GM21717 (cell line): ENCODE data around the gene RSRC1.
A peak's percentile ranks its signal among the peaks of the same experiment; 100 is the strongest.

Experiments
- ATAC-seq: cut with Tn5 transposase; IDR thresholded peaks from one replicate; pipeline ENCODE4 v1.9.1; 2021; ENCODE audit warnings: mild to moderate bottlenecking, moderate library complexity; ENCODE audit not compliant: unreplicated experiment

The RSRC1 gene

GRCh38 chr3:158127250-158128219, 17.6 kb downstream of the RSRC1 start:
- no peak for ATAC-seq

- no peak for ATAC-seq
These were observed 18.9 kb downstream of the RSRC1 start for GRCh38 chr3:158128755-158129154.

DNA sequence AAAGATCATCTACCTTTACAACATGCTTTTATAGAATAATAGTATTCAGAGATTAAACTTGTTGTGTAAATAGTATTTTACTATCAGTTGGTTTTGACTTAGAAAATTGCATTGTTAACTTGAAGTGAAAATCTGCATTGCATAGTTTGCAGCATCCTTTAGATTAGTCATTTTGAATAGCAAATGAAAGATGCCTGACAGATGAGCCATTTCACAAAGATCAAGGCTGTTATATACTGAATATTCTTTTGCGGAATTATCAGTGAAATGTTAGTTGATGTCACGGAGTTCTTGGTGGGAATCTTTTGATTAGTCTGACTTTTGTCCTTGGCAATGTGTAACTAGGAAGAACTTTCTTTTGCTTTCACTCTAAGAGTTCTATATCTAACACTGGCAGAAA, 24.5 kb downstream of the RSRC1 start:
- ATAC-seq = no peak

GRCh38 chr3:158140396-158140795, 30.5 kb downstream of the RSRC1 start:
- ATAC-seq = no peak

DNA sequence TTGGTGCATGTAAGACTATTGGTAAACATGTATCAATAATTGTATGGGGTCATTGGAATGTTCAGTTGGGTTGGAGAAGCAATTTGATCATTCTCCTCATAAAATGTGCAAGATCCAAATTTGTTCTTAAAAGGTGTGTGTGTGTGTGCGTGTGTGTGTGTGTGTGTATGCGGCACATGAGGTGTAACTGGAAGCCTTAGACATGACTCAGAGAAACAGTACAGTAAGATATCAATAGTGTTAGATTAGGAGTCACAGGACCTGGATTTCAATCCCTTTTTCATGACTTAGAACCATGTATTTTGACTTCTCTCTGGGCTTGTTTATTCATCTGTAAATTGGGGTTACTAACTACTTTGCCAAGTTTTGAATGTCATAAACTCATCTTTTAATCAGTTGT, 38.3 kb downstream of the RSRC1 start:
- ATAC-seq = no peak

- ATAC-seq = peak; percentile 77
These were observed 42.3 kb downstream of the RSRC1 start for GRCh38 chr3:158152186-158152585.

DNA sequence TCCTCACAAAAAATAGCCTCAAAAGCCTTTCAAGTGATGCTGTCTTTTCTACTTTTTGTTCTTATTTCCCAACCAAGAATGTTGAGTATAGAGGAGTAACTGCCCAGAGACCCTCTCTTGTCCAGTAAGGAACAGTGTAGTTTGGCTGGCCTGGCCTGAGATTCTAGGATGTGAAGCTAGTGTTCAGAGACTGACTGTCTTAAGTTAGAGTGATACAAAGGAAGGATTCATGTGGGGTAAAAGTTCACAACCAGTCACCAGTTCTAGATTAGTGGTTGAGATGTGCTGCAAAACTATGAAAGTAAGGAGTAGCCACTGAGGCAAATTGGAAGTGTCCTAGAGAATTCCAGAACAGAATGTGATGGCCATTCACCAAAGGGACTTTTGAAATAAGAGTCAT, 49.1 kb downstream of the RSRC1 start:
- no peak for ATAC-seq

DNA sequence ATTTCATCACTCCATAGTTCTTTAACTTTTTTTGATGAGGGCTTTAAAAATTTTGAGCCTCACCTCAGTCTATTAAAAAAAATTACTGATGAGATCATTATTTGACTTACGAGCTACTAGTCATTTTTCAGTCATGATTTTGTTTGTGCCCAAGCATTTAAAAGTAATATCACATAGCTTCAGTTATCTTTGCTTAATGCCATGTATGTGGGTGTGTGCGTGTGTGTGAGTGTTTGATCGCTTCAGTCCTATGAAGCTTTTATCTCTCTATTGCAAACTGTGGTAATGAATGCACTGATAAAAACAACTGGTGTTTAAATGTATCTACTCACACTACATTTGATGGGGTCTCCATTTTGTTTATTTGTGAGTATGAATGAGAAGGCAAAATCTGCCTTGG, 49.8 kb downstream of the RSRC1 start:
- no peak for ATAC-seq

- no peak for ATAC-seq
These were observed 51.1 kb downstream of the RSRC1 start for GRCh38 chr3:158160958-158161357.

DNA sequence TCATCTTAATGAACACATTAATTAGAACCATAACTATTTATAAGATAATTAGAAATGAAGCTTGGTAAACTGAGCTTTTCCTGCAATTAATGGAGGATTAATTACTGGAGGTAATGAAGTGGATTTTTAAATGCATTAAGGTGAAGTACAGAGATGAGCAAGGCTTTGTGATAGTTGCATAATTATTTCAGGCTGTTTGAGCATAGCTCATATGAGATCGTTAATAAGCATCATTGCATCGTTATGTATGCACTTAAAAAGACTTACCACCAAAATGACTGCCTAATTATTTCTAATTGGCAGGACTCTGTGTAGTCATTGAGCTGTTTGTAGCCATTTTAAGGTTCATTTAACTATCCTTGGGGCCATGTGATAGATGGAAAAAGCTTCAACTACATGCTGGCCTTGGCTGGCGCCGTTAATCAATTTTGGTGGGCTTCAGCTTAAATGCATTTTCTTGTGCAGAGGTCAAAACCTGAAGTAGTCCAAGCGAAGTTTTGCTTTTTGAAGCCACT, 55.3 kb downstream of the RSRC1 start:
- ATAC-seq = no peak

- ATAC-seq = no peak
These were observed 55.8 kb downstream of the RSRC1 start for GRCh38 chr3:158165730-158166129.

GRCh38 chr3:158166223-158166622, 56.3 kb downstream of the RSRC1 start:
- no peak for ATAC-seq

DNA sequence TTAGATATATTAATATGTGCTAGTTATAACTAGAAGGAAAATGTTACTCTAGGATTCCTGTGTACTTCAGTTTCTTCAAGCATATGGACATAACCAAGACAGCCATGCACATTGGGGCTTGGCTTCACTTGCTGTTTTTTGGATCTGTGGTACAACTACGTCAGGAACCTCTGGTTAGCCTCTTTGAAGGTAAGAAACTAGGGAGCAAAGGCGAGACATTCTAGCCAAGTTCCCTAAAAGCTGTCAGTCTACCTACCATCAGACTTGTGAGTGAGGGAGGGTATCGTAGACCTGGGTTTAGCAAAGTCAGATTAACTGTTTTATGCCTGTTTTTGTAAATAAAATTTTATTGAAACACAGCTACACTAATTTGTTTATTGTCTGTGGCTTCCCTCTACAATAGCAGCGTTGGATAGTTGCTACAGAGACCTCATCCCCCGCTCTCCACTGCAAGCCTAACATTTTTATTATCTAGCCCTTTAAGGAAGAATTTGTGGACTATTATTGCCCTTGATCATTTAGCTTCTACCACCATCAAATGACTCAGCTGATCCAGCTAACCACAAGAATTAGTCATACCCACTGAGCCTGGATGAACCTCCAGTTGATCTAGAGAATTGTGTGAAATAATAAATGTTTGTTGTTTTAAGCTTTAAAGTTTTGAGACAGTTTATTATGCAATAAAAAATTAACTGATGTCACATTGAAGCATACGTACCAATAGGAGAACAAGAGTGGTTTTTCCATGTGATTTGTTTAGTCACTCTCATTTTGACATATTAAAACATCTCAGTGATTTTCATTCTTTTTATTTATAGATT, 58.1 kb downstream of the RSRC1 start:
- ATAC-seq = no peak

GRCh38 chr3:158169091-158169491, 59.2 kb downstream of the RSRC1 start:
- ATAC-seq = no peak

- no peak for ATAC-seq
These were observed 71.2 kb downstream of the RSRC1 start for GRCh38 chr3:158181096-158181495.

DNA sequence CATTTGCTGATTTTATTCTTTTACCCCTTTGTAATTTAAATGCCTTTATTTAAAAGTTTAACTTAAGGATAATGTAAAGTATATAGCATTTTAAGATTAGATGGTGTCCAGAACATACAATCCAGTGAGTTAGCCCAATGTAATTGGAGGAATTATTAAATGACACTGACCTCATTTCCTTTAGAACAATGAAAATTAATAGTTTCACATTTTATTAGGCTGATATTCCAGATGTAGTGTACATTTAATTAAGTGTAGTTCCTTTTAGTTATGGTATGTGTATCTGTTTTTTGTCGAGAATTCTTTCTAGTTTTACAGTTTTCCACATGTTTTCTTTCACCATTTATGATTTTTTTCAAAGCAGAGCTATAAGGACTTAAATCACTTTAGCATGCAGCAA, 75.8 kb downstream of the RSRC1 start:
- ATAC-seq = no peak

DNA sequence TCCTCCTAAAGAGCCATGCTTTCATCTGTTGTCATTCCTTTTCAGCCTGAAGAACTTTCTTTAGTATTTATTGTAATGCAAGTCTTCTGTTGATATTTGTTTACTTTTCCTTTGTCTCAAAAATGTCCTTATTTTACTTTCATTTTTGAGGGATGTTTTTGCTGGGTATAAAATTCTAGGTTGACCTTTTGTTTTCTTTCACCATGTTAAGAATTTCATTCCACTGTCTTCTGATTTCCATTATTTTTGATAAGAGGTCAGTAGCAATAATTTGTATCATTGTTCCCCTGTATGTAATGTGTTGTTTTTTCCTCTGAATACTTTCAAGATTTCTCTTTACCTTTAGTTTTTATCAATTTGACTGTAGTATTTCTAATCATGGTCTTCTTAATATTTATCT, 91.1 kb downstream of the RSRC1 start:
- ATAC-seq = no peak

- no peak for ATAC-seq
These were observed 95.4 kb downstream of the RSRC1 start for GRCh38 chr3:158205324-158205723.

DNA sequence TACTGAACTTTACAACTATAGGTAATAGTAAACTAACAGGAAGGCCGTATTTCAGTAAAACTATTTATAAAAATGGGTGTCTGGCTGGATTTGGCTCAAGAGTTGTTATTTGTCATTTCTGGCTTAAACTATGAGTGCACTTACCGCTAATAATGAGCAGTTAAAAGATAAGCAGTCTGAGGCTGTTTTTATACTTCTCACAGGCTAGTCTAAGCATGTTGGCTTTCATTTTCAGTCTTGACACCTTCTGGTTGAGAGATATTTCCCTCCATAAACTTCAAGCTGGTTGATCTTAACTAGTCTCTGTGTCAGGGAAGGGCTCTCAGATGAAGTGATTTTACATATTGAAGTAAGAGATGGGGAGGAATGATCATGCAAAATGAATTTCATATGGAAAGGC, 96.1 kb downstream of the RSRC1 start:
- peak; percentile 78 for ATAC-seq

DNA sequence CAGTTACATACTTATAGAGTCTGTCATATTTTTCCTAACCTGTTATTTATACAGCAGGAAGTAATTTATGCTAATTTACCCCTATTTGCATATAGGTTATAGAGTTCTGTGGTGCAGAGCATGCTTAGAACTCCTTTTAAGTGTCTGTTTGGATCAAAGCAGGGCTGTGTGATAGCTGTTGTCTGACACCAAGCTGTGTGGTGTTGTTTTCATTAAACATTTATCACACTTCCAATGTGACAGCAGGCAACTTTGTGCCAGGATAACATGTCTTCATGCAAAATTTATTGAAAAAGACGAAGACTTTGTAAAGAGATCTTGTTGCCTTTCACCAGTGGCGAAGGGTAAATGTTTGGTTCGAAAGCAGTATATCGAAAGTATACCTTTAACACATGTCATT, 100.2 kb downstream of the RSRC1 start:
- ATAC-seq = no peak

DNA sequence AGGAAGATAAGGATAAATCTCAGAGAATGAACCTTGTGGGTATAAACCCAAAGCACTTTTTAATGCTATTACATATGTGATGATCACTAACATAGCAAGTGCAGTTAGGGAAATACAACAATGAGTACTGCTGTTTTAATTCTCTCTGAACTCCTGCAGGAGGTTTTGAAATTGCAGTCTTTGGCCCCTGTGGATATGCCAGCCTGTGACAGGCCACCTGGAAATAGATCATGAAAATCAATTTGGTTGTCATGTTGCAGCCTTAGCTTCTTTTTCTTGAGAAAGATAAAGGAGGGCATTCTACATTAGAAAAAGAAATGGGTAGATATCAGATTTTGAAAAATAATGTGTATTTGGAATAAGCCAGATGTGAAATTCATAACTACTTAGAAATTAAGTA, 103.6 kb downstream of the RSRC1 start:
- no peak for ATAC-seq

DNA sequence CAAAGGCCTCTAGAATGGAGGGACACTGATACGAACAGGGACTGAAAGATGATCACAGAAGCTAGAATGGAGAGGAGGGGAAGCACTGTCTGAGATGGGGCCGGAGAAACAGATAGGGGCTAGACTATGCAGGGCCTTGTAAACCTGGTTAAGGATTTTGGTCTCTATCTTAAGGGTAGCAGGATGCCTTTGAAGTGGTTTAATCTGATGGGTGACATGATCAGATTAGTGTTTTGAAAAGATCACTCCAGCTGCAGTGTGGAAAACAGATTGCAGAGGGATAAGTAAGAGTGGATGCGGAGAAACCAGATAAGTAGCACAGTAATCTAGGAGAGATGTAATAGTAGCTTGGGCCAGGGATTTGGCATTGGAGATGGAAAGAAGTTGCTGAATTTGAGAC, 108.1 kb downstream of the RSRC1 start:
- no peak for ATAC-seq
